SK-N-SH (cell line): ENCODE results near the gene OSBP2. TPM values are rescaled to one million over a fixed set of nuclear protein-coding genes. Genes with fewer than 3 reads are reported as not detected.

Source experiments
- CTCF ChIA-PET: fragments of 300-600, 350-600 bp; formaldehyde crosslinking; extraction: SDS; loops from one replicate; lab custom pipeline; 2021; lab: Yijun Ruan, JAX
- POLR2A ChIA-PET: fragments of 350-600 bp; sonication (Branson Sonifier 250); formaldehyde crosslinking; extraction: SDS; loops from one replicate; lab custom pipeline; 2020; ENCODE audit warnings: antibody characterized with exemption, inconsistent platforms; lab: Yijun Ruan, JAX
- DNase-seq: peaks from one replicate; pipeline ENCODE4 v3.0.0; 2012
- H2AFZ ChIP-seq: fragments of 200-600 bp; sonication (generic); 2 replicates; pipeline ENCODE4 v1.8.1; 2016; ENCODE audit warnings: antibody characterized with exemption, mild to moderate bottlenecking, low read depth
- H3F3A ChIP-seq: fragments of 200-600 bp; sonication (generic); replicated peaks from 2 replicates; pipeline ENCODE3; 2016; ENCODE audit warnings: antibody characterized with exemption, mild to moderate bottlenecking; ENCODE audit not compliant: insufficient read depth
- H3K27ac ChIP-seq, 2 experiments: fragments of 200-500 bp in 1 of 2; fragments of 200-600 bp in 1 of 2; sonication (Bioruptor generic) in 1 of 2; sonication (generic), shearing (Covaris generic) in 1 of 2; 2 replicates each; pipeline versions ENCODE4 v1.5.1 to v1.6.1; 2014 to 2016; ENCODE audit warnings: low read depth in 2 of 2, inconsistent platforms in 1 of 2, low read length in 1 of 2, mild to moderate bottlenecking in 1 of 2, mixed read lengths in 1 of 2
- H3K27me3 ChIP-seq: fragments of 200-600 bp; sonication (generic), shearing (Covaris generic); 2 replicates; pipeline ENCODE4 v1.6.1; 2016; ENCODE audit warnings: mixed run types; ENCODE audit not compliant: insufficient read depth
- H3K36me3 ChIP-seq, 2 experiments: fragments of 200-500 bp in 1 of 2; fragments of 200-600 bp in 1 of 2; sonication (Bioruptor generic) in 1 of 2; sonication (generic) in 1 of 2; replicated peaks in 1 of 2; 2 replicates each; pipeline versions ENCODE3 to v1.5.1; 2014 to 2016; ENCODE audit warnings: low read length in 1 of 2, mild to moderate bottlenecking in 1 of 2; ENCODE audit not compliant: insufficient read depth in 2 of 2, control insufficient read depth in 1 of 2
- H3K4me1 ChIP-seq, 2 experiments: fragments of 200-500 bp in 1 of 2; fragments of 200-600 bp in 1 of 2; sonication (Bioruptor generic) in 1 of 2; sonication (generic), shearing (Covaris generic) in 1 of 2; 2 replicates each; pipeline versions ENCODE4 v1.5.1 to v1.6.1; 2014 to 2016; ENCODE audit warnings: low read depth in 1 of 2, low read length in 1 of 2, mixed run types in 1 of 2; ENCODE audit not compliant: insufficient read depth in 2 of 2, control insufficient read depth in 1 of 2
- H3K4me2 ChIP-seq: fragments of 200-600 bp; sonication (generic), shearing (Covaris generic); 2 replicates; pipeline ENCODE4 v1.6.1; 2017; ENCODE audit warnings: mixed run types
- H3K4me3 ChIP-seq, 2 experiments: fragments of 200-500 bp in 1 of 2; fragments of 200-600 bp in 1 of 2; sonication (Bioruptor generic) in 1 of 2; sonication (generic), shearing (Covaris generic) in 1 of 2; 2 replicates each; pipeline versions ENCODE4 v1.5.1 to v1.8.1; 2014 to 2016; ENCODE audit warnings: low read depth in 2 of 2, inconsistent platforms in 1 of 2, low read length in 1 of 2, mild to moderate bottlenecking in 1 of 2, mixed read lengths in 1 of 2, moderate library complexity in 1 of 2
- H3K79me2 ChIP-seq: fragments of 200-600 bp; sonication (generic); 2 replicates; pipeline ENCODE4 v1.8.1; 2017; ENCODE audit warnings: mild to moderate bottlenecking; ENCODE audit not compliant: insufficient read depth
- H3K9ac ChIP-seq: fragments of 200-600 bp; sonication (generic); 2 replicates; pipeline ENCODE4 v1.6.1; 2017; ENCODE audit warnings: mixed run types
- H3K9me2 ChIP-seq: fragments of 200-600 bp; sonication (generic); 2 replicates; pipeline ENCODE4 v1.6.1; 2017; ENCODE audit warnings: mixed run types
- H3K9me3 ChIP-seq: fragments of 200-600 bp; sonication (generic); 2 replicates; pipeline ENCODE4 v1.6.1; 2017; ENCODE audit warnings: mixed run types, mild to moderate bottlenecking, moderate library complexity
- H4K20me1 ChIP-seq: fragments of 200-600 bp; sonication (generic); 2 replicates; pipeline ENCODE4 v1.6.1; 2017; ENCODE audit warnings: mild to moderate bottlenecking, mixed run types; ENCODE audit not compliant: insufficient read depth
- CHD2 ChIP-seq: fragments of 150-350 bp; IDR thresholded peaks from 2 replicates; pipeline ENCODE4 v1.6.1; 2018; ENCODE audit warnings: low read length; ENCODE audit not compliant: partially characterized antibody
- ELF1 ChIP-seq: IDR thresholded peaks from 2 replicates; pipeline ENCODE4 v1.4.0; 2012
- EP300 ChIP-seq, 2 experiments: IDR thresholded peaks; 2 replicates each; pipeline versions ENCODE4 v1.4.0 to v1.6.1; 2012; ENCODE audit warnings: borderline replicate concordance in 1 of 2, low read depth in 1 of 2, low read length in 1 of 2
- FOXJ3 ChIP-seq: sonication (generic); formaldehyde crosslinking; IDR thresholded peaks from 2 replicates; pipeline ENCODE4 v1.5.1; 2020; ENCODE audit warnings: mild to moderate bottlenecking, missing genetic modification reagents
- FOXM1 ChIP-seq: IDR thresholded peaks from 2 replicates; pipeline ENCODE4 v1.4.0; 2012; ENCODE audit warnings: low read depth, mild to moderate bottlenecking
- GABPA ChIP-seq: IDR thresholded peaks from 2 replicates; pipeline ENCODE4 v1.4.0; 2012; ENCODE audit warnings: low read depth, mild to moderate bottlenecking
- IRF3 ChIP-seq: fragments of 150-350 bp; IDR thresholded peaks from 2 replicates; pipeline ENCODE4 v1.6.1; 2016; ENCODE audit warnings: mild to moderate bottlenecking, low read depth, low read length
- JUND ChIP-seq: IDR thresholded peaks from 2 replicates; pipeline ENCODE4 v1.4.0; 2012
- MEF2A ChIP-seq: IDR thresholded peaks from 2 replicates; pipeline ENCODE4 v1.4.0; 2012; ENCODE audit warnings: low read depth, borderline replicate concordance
- NRF1 ChIP-seq: IDR thresholded peaks from 2 replicates; pipeline ENCODE4 v1.6.1; 2012; ENCODE audit warnings: low read depth, mild to moderate bottlenecking, low read length
- RCOR1 ChIP-seq: fragments of 150-350 bp; IDR thresholded peaks from 2 replicates; pipeline ENCODE4 v1.6.1; 2017; ENCODE audit warnings: antibody characterized with exemption, low read length
- REST ChIP-seq: IDR thresholded peaks from 2 replicates; pipeline ENCODE4 v1.6.1; 2012; ENCODE audit warnings: mild to moderate bottlenecking, low read depth, low read length, moderate library complexity
- RXRA ChIP-seq: IDR thresholded peaks from 2 replicates; pipeline ENCODE4 v1.4.0; 2012; ENCODE audit warnings: low read depth, mild to moderate bottlenecking, borderline replicate concordance
- SIN3A ChIP-seq: IDR thresholded peaks from 2 replicates; pipeline ENCODE4 v1.6.1; 2012; ENCODE audit warnings: low read depth, mild to moderate bottlenecking, low read length, moderate library complexity, borderline replicate concordance
- TAF1 ChIP-seq: IDR thresholded peaks from 2 replicates; pipeline ENCODE4 v1.6.1; 2012; ENCODE audit warnings: low read depth, mild to moderate bottlenecking, low read length, moderate library complexity, borderline replicate concordance
- TCF12 ChIP-seq: IDR thresholded peaks from 2 replicates; pipeline ENCODE4 v1.4.0; 2012
- USF2 ChIP-seq: fragments of 150-350 bp; IDR thresholded peaks from 2 replicates; pipeline ENCODE4 v1.6.1; 2017; ENCODE audit warnings: antibody characterized with exemption, low read length, low read depth, borderline replicate concordance
- WGBS: methylation state at CpG from one replicate; pipeline ENCODE4 v1.1.6; 2017; ENCODE audit warnings: low lambda C conversion rate; 5-methylcytosine and 5-hydroxymethylcytosine counted together
- polyA plus RNA-seq, 3 experiments: library from polyadenylated mRNA; depleted of rRNA; stranded (reverse); fragments of >200 nt; gene quantifications; 2 replicates each; pipeline ENCODE4 v1.2.3, GENCODE V29; 2012
- TF ChIP-seq, protein P1 (sequence below): IDR thresholded peaks from 2 replicates; pipeline ENCODE4 v1.4.0; 2012; ENCODE audit warnings: low read depth
- TF ChIP-seq, protein P2 (sequence below): IDR thresholded peaks from 2 replicates; pipeline ENCODE4 v1.4.0; 2012; ENCODE audit warnings: low read depth, borderline replicate concordance

Gene OSBP2
- polyA plus RNA-seq, 1 of the 3 experiments (the other 2 are of a cell fraction), result 3.1 TPM

- no peak overlapping the region for H3K9ac ChIP-seq
- peaks cover 17% of the 10 kb centered on the region for H3F3A ChIP-seq
- no peak overlapping the region for H3K4me3 ChIP-seq
- H2AFZ ChIP-seq, result no peak overlapping the region
- H3K36me3 ChIP-seq, result no peaks in the 10 kb centered on the region
- POLR2A ChIA-PET, result no interaction called here
- H3K79me2 ChIP-seq, result peaks cover 26% of the 10 kb centered on the region
- peak overlapping the region; percentile 54; the same call in 1 of the 2 replicates for H3K4me2 ChIP-seq
- H3K27ac ChIP-seq, result peak overlapping the region in 1 of 2 experiments; percentile 78; a peak in 2 of 4 replicates
- no peaks in the 10 kb centered on the region for H3K9me2 ChIP-seq
- H3K27me3 ChIP-seq, result no peaks in the 10 kb centered on the region
- H3K9me3 ChIP-seq, result no peaks in the 10 kb centered on the region
- H4K20me1 ChIP-seq, result no peaks in the 10 kb centered on the region
- CTCF ChIA-PET, result interaction anchor here (1.3 to 1.9 kb wide), 2 partner anchors 14 to 15 kb away, joined by 4 to 6 read pairs; no protein-coding TSS in a partner anchor
- WGBS, result 100% methylated on average over 1 of the region's 3 CpGs
- DNase-seq, result no peak
- peaks cover 3 to 8% of the 10 kb centered on the region in 2 experiments; a peak in 2 of 4 replicates for H3K4me1 ChIP-seq
- TF ChIP-seq FOXM1, result no peak
- TF ChIP-seq ELF1, result no peak
Measured at GRCh38 chr22:30648825-30649224, 45.8 kb upstream of the OSBP2 start.

GRCh38 chr22:30649430-30650007 is 45.2 kb upstream of the OSBP2 start:
- peaks cover 3 to 5% of the 10 kb centered on the region in 2 experiments; a peak in 1 of 4 replicates for H3K4me1 ChIP-seq
- peaks cover 13% of the 10 kb centered on the region for H3F3A ChIP-seq
- H3K79me2 ChIP-seq, result peaks cover 26% of the 10 kb centered on the region
- no peak overlapping the region for H3K9ac ChIP-seq
- H3K36me3 ChIP-seq, result no peaks in the 10 kb centered on the region
- H3K9me3 ChIP-seq, result no peaks in the 10 kb centered on the region
- no peaks in the 10 kb centered on the region for H4K20me1 ChIP-seq
- no peaks in the 10 kb centered on the region for H3K27me3 ChIP-seq
- H2AFZ ChIP-seq, result no peak overlapping the region
- H3K27ac ChIP-seq, result peak overlapping the region in 1 of 2 experiments; percentile 78; a peak in 2 of 4 replicates
- H3K9me2 ChIP-seq, result no peaks in the 10 kb centered on the region
- no peak for DNase-seq
- peak overlapping the region; percentile 54; the same call in 1 of the 2 replicates for H3K4me2 ChIP-seq
- CTCF ChIA-PET, result interaction anchor here (0.6 to 1.9 kb wide), 2 partner anchors 14 to 15 kb away, joined by 3 to 6 read pairs; partner anchors contain the start of gene SLC35E4
- WGBS, result 13% methylated on average over 3 of the region's 7 CpGs
- H3K4me3 ChIP-seq, result no peak overlapping the region
- POLR2A ChIA-PET, result no interaction called here
- TF ChIP-seq USF2 (no peak), GABPA (no peak), SIN3A (no peak), IRF3 (no peak), RCOR1 (no peak), CHD2 (no peak), TCF12 (peak; percentile 61), TAF1 (no peak), EP300 (IDR thresholded peaks at IDR 0.05; ENCODE audit: borderline replicate concordance in 1 of 2, low read depth in 1 of 2, low read length in 1 of 2) (peak in 1 of 2 experiments; percentile 41; a peak in 1 of 4 replicates), FOXM1 (no peak), NRF1 (no peak), FOXJ3 (no peak), REST (no peak), MEF2A (no peak), RXRA (no peak), JUND (peak; percentile 88), ELF1 (peak; percentile 52)
- TF ChIP-seq, protein P1, sequence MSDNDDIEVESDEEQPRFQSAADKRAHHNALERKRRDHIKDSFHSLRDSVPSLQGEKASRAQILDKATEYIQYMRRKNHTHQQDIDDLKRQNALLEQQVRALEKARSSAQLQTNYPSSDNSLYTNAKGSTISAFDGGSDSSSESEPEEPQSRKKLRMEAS, result peak; percentile 53
- TF ChIP-seq, protein P2, sequence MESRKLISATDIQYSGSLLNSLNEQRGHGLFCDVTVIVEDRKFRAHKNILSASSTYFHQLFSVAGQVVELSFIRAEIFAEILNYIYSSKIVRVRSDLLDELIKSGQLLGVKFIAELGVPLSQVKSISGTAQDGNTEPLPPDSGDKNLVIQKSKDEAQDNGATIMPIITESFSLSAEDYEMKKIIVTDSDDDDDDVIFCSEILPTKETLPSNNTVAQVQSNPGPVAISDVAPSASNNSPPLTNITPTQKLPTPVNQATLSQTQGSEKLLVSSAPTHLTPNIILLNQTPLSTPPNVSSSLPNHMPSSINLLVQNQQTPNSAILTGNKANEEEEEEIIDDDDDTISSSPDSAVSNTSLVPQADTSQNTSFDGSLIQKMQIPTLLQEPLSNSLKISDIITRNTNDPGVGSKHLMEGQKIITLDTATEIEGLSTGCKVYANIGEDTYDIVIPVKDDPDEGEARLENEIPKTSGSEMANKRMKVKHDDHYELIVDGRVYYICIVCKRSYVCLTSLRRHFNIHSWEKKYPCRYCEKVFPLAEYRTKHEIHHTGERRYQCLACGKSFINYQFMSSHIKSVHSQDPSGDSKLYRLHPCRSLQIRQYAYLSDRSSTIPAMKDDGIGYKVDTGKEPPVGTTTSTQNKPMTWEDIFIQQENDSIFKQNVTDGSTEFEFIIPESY, result no peak
